ENCODE data around the gene DMXL2. TPM values are rescaled to one million over a fixed set of nuclear protein-coding genes. Genes with fewer than 3 reads are reported as not detected.
"Not testable (repeated sequence)": the region's sequence is repeated elsewhere in the genome, so short reads cannot be mapped to it uniquely, and the experiment has no call there.

DMXL2 gene
- total and polyA plus RNA-seq, 9 of the 15 experiments (the other 6 are each of a cell fraction or from before 2014, with no cell fraction given), result 9.3 to 57.7 (median 30.7) TPM

- CTCF ChIA-PET (ENCODE audit: low intra/inter-chr PET ratio); ATAC-seq; in situ Hi-C loops (cut with MboI); intact Hi-C loops (cut with micrococcal nuclease); H3K4me2 ChIP-seq (ENCODE audit: insufficient read depth, low read length); H3K4me1 ChIP-seq (replicated peaks in 1 of 2; ENCODE audit: control insufficient read depth in 2 of 2, insufficient read depth in 2 of 2, low read length in 2 of 2); H3K4me3 ChIP-seq; H3K79me2 ChIP-seq (ENCODE audit: control insufficient read depth, insufficient read depth, low read length); H3K9me3 ChIP-seq (replicated peaks; ENCODE audit: control insufficient read depth, insufficient read depth, low read depth, low read length); H3K27me3 ChIP-seq (ENCODE audit: control insufficient read depth in 2 of 2, insufficient read depth in 2 of 2, low read length in 2 of 2); BruUV-seq (replicated peaks); DNase-seq (ENCODE audit: extremely low read depth in 1 of 4, low spot score in 3 of 4); H2AFZ ChIP-seq (ENCODE audit: low read depth, low read length); H3K9ac ChIP-seq (ENCODE audit: insufficient read depth in 1 of 2, low read depth in 2 of 2, low read length in 2 of 2); H4K20me1 ChIP-seq (replicated peaks; ENCODE audit: control insufficient read depth, insufficient read depth, low read length); FAIRE-seq; H3K9me1 ChIP-seq (ENCODE audit: control insufficient read depth, insufficient read depth, low read length); POLR2A ChIA-PET; H3K27ac ChIP-seq (ENCODE audit: extremely low read depth, low read depth, low read length): not testable (repeated sequence)
- peaks cover 42% of the 10 kb centered on the region for H3K36me3 ChIP-seq (ENCODE audit: control insufficient read depth, insufficient read depth, low read length)
- WGBS (ENCODE audit: insufficient coverage, low coverage, missing lambda C conversion rate), result 69% methylated on average over 5 of the region's 5 CpGs
These were observed 176.4 kb downstream of the DMXL2 start for GRCh38 chr15:51446029-51446744.

GRCh38 chr15:51444807-51445206 is 177.8 kb downstream of the DMXL2 start:
- BruUV-seq (replicated peaks), result no TSS peak
- POLR2A ChIA-PET, result interaction anchor here (0.8 kb wide), 1 partner anchor 14 kb away, joined by 3 read pairs; no protein-coding TSS in a partner anchor
- H3K4me2 ChIP-seq (ENCODE audit: insufficient read depth, low read length), result no peak overlapping the region
- TF ChIP-seq ZNF134 (CRISPR knock-in tag; conservative IDR thresholded peaks at IDR 0.05) (no peak), RBM22 (IDR thresholded peaks at IDR 0.05; ENCODE audit: low read depth, low read length, poor library complexity, severe bottlenecking) (no peak), DNMT1 (IDR thresholded peaks at IDR 0.05) (no peak), MCM7 (IDR thresholded peaks at IDR 0.05) (no peak), PKNOX1 (IDR thresholded peaks at IDR 0.05) (peak; percentile 58), CC2D1A (IDR thresholded peaks at IDR 0.05) (no peak), KLF16 (IDR thresholded peaks at IDR 0.05) (no peak), ZNF695 (CRISPR knock-in tag; IDR thresholded peaks at IDR 0.05) (no peak), ZNF24 (IDR thresholded peaks at IDR 0.05) (no peak), NR1H2 (CRISPR knock-in tag; IDR thresholded peaks at IDR 0.05) (no peak), SIN3A (IDR thresholded peaks at IDR 0.05; ENCODE audit: borderline replicate concordance in 2 of 2, control insufficient read depth in 1 of 2, low read depth in 2 of 2, low read length in 2 of 2) (no peak), TRIM28 (IDR thresholded peaks at IDR 0.05) (peak; percentile 70; the same call in 1 of the 2 replicates), ARNT (IDR thresholded peaks at IDR 0.05) (no peak), TFE3 (CRISPR knock-in tag; IDR thresholded peaks at IDR 0.05) (no peak)

More at GRCh38 chr15:51444807-51445206, 177.8 kb downstream of the DMXL2 start:
- no peak overlapping the region for H3K27ac ChIP-seq (ENCODE audit: extremely low read depth, low read depth, low read length)
- intact Hi-C loops (cut with micrococcal nuclease) (no loop called here), in situ Hi-C loops (cut with MboI) (no loop called here)
- CTCF ChIA-PET (ENCODE audit: low intra/inter-chr PET ratio), result no interaction called here
- FAIRE-seq (no peak), DNase-seq (ENCODE audit: extremely low read depth in 1 of 4, low spot score in 3 of 4) (no peak), ATAC-seq (no peak)
- H3K36me3 ChIP-seq (ENCODE audit: control insufficient read depth, insufficient read depth, low read length), result peaks cover 28% of the 10 kb centered on the region
- no peaks in the 10 kb centered on the region for H3K4me1 ChIP-seq (replicated peaks in 1 of 2; ENCODE audit: control insufficient read depth in 2 of 2, insufficient read depth in 2 of 2, low read length in 2 of 2)
- H4K20me1 ChIP-seq (replicated peaks; ENCODE audit: control insufficient read depth, insufficient read depth, low read length), result no peaks in the 10 kb centered on the region
- no peak overlapping the region for H3K9ac ChIP-seq (ENCODE audit: insufficient read depth in 1 of 2, low read depth in 2 of 2, low read length in 2 of 2)
- H3K4me3 ChIP-seq, result no peak overlapping the region
- no peaks in the 10 kb centered on the region for H3K9me3 ChIP-seq (replicated peaks; ENCODE audit: control insufficient read depth, insufficient read depth, low read depth, low read length)
- H3K9me1 ChIP-seq (ENCODE audit: control insufficient read depth, insufficient read depth, low read length), result no peaks in the 10 kb centered on the region
- 85% methylated on average over 1 of the region's 1 CpG for WGBS (ENCODE audit: insufficient coverage, low coverage, missing lambda C conversion rate)
- no peak overlapping the region for H2AFZ ChIP-seq (ENCODE audit: low read depth, low read length)
- H3K27me3 ChIP-seq (ENCODE audit: control insufficient read depth in 2 of 2, insufficient read depth in 2 of 2, low read length in 2 of 2), result no peaks in the 10 kb centered on the region
- no peaks in the 10 kb centered on the region for H3K79me2 ChIP-seq (ENCODE audit: control insufficient read depth, insufficient read depth, low read length)
